ENCODE measurements around the gene RFX4.
"Not testable (repeated sequence)": the region's sequence is repeated elsewhere in the genome, so short reads cannot be mapped to it uniquely, and the experiment has no call there.

Gene RFX4

GRCh38 chr12:106723416-106723815 lies 140.6 kb downstream of the RFX4 start:
- peaks cover 6% of the 10 kb centered on the region for H3K4me1 Mint-ChIP-seq
- no peak overlapping the region for H3K4me3 Mint-ChIP-seq
- no peaks in the 10 kb centered on the region for H3K36me3 Mint-ChIP-seq (ENCODE audit: low read depth)
- no peaks in the 10 kb centered on the region for H3K27me3 Mint-ChIP-seq (ENCODE audit: low read depth)
- no peak overlapping the region for H3K27ac Mint-ChIP-seq
- H3K9me3 Mint-ChIP-seq: no peaks in the 10 kb centered on the region
- TF ChIP-seq CTCF (IDR thresholded peaks at IDR 0.05; ENCODE audit: unreplicated experiment in 3 of 3): no peak

GRCh38 chr12:106724116-106724515 lies 141.3 kb downstream of the RFX4 start:
- Mint-ChIP-seq H3K9me3 (no peaks in the 10 kb centered on the region), H3K4me1 (peaks cover 6% of the 10 kb centered on the region), H3K4me3 (no peak overlapping the region), H3K36me3 (ENCODE audit: low read depth) (no peaks in the 10 kb centered on the region), H3K27ac (no peak overlapping the region), H3K27me3 (ENCODE audit: low read depth) (no peaks in the 10 kb centered on the region)
- no peak for TF ChIP-seq CTCF (IDR thresholded peaks at IDR 0.05; ENCODE audit: unreplicated experiment in 3 of 3)

- Mint-ChIP-seq H3K4me3 (no peak overlapping the region), H3K36me3 (ENCODE audit: low read depth) (no peaks in the 10 kb centered on the region), H3K27ac (no peak overlapping the region), H3K4me1 (peaks cover 6% of the 10 kb centered on the region), H3K9me3 (no peaks in the 10 kb centered on the region), H3K27me3 (ENCODE audit: low read depth) (no peaks in the 10 kb centered on the region)
- no peak for TF ChIP-seq CTCF (IDR thresholded peaks at IDR 0.05; ENCODE audit: unreplicated experiment in 3 of 3)
These were observed 142.1 kb downstream of the RFX4 start for GRCh38 chr12:106724934-106725333.

- not testable (repeated sequence) for H3K27ac Mint-ChIP-seq; H3K27me3 Mint-ChIP-seq (ENCODE audit: low read depth); H3K9me3 Mint-ChIP-seq
These were observed 143.9 kb downstream of the RFX4 start for GRCh38 chr12:106726603-106727202.

GRCh38 chr12:106729611-106730010 lies 146.8 kb downstream of the RFX4 start:
- H3K27me3 Mint-ChIP-seq (ENCODE audit: low read depth): no peaks in the 10 kb centered on the region
- no peaks in the 10 kb centered on the region for H3K4me1 Mint-ChIP-seq
- no peaks in the 10 kb centered on the region for H3K36me3 Mint-ChIP-seq (ENCODE audit: low read depth)
- TF ChIP-seq CTCF (IDR thresholded peaks at IDR 0.05; ENCODE audit: unreplicated experiment in 3 of 3): no peak
- no peak overlapping the region for H3K4me3 Mint-ChIP-seq
- H3K27ac Mint-ChIP-seq: no peak overlapping the region
- peaks cover 2% of the 10 kb centered on the region for H3K9me3 Mint-ChIP-seq

More at GRCh38 chr12:106726603-106727202, 143.9 kb downstream of the RFX4 start:
- H3K36me3 Mint-ChIP-seq (ENCODE audit: low read depth); H3K4me1 Mint-ChIP-seq; H3K4me3 Mint-ChIP-seq: not testable (repeated sequence)

GRCh38 chr12:106732890-106733289 lies 150.1 kb downstream of the RFX4 start:
- no peak for TF ChIP-seq CTCF (IDR thresholded peaks at IDR 0.05; ENCODE audit: unreplicated experiment in 3 of 3)
- Mint-ChIP-seq H3K9me3 (peaks cover 2% of the 10 kb centered on the region), H3K36me3 (ENCODE audit: low read depth) (no peaks in the 10 kb centered on the region), H3K4me3 (no peak overlapping the region), H3K27ac (no peak overlapping the region), H3K27me3 (ENCODE audit: low read depth) (peaks cover 4% of the 10 kb centered on the region), H3K4me1 (no peaks in the 10 kb centered on the region)
